RWPE1 (cell line): ENCODE measurements around the gene ACTL8.

ENCODE experiments used
- CTCF ChIA-PET: fragments of 350-600 bp; sonication (Branson Sonifier 250); formaldehyde crosslinking; extraction: SDS; loops from one replicate; lab custom pipeline; 2021; lab: Yijun Ruan, JAX
- POLR2A ChIA-PET: fragments of 400-600 bp; formaldehyde crosslinking; extraction: SDS; loops from one replicate; lab custom pipeline; 2020; ENCODE audit warnings: antibody characterized with exemption; ENCODE audit not compliant: low non-redundant PET; lab: Yijun Ruan, JAX
- DNase-seq: peaks from one replicate; pipeline ENCODE4 v3.0.0; 2012; ENCODE audit warnings: low spot score
- H3K27ac ChIP-seq: fragments of 450-650 bp; 2 replicates; pipeline ENCODE4 v1.5.1; 2017
- CTCF ChIP-seq: fragments of 450-650 bp; conservative IDR thresholded peaks from 2 replicates; pipeline ENCODE4 v1.5.1; 2017; ENCODE audit warnings: low read depth, mild to moderate bottlenecking

ACTL8 gene

GRCh38 chr1:17810668-17811067, 55.5 kb downstream of the ACTL8 start:
- no peak overlapping the region for H3K27ac ChIP-seq
- no peak for DNase-seq
- POLR2A ChIA-PET: no interaction called here
- CTCF ChIA-PET: no interaction called here
- TF ChIP-seq CTCF: no peak

- DNase-seq: no peak
- CTCF ChIA-PET: no interaction called here
- TF ChIP-seq CTCF: no peak
- H3K27ac ChIP-seq: no peak overlapping the region
- POLR2A ChIA-PET: no interaction called here
Observed at GRCh38 chr1:17816511-17816910, 61.4 kb downstream of the ACTL8 start.

- CTCF ChIA-PET: no interaction called here
- TF ChIP-seq CTCF: no peak
- no peak overlapping the region for H3K27ac ChIP-seq
- DNase-seq: no peak
- POLR2A ChIA-PET: no interaction called here
Observed at GRCh38 chr1:17819129-17819802, 64.1 kb downstream of the ACTL8 start.

GRCh38 chr1:17820198-17820597, 65.1 kb downstream of the ACTL8 start:
- no peak for TF ChIP-seq CTCF
- ChIA-PET CTCF (no interaction called here), POLR2A (no interaction called here)
- H3K27ac ChIP-seq: no peak overlapping the region
- DNase-seq: no peak

- no peak overlapping the region for H3K27ac ChIP-seq
- POLR2A ChIA-PET: no interaction called here
- CTCF ChIA-PET: no interaction called here
- no peak for TF ChIP-seq CTCF
- no peak for DNase-seq
Observed at GRCh38 chr1:17822741-17823426, 67.8 kb downstream of the ACTL8 start.

GRCh38 chr1:17825273-17826164, 70.4 kb downstream of the ACTL8 start:
- no peak for TF ChIP-seq CTCF
- POLR2A ChIA-PET: no interaction called here
- DNase-seq: no peak
- CTCF ChIA-PET: interaction anchor here (0.5 to 1.6 kb wide), 4 partner anchors 148 to 188 kb away, joined by 3 to 9 read pairs (median 3); no protein-coding TSS in a partner anchor
- H3K27ac ChIP-seq: no peak overlapping the region
